ENCODE results near the gene ARHGAP12. TPM values are rescaled to one million over a fixed set of nuclear protein-coding genes. Genes with fewer than 3 reads are reported as not detected.

ARHGAP12 gene
- polyA plus RNA-seq, 1 of the 3 experiments (the other 2 are of a cell fraction): 8.6 TPM

Small RNA genes within 50 kb of the gene (small RNA-seq; reads per million reads assigned to genes)
- 0 reads per million in 7 experiments for gene RF00019

Other genes starting within 250 kb of the ARHGAP12 start
- 15.7 and 18.2 TPM in 2 replicates for gene KIF5B, start 127.6 kb upstream of the ARHGAP12 start, polyA plus RNA-seq (2012; rRNA removed)